ENCODE data around the gene MTG1. TPM values are rescaled to one million over a fixed set of nuclear protein-coding genes. Genes with fewer than 3 reads are reported as not detected.

The MTG1 gene
- total RNA-seq, 2 donors from 2014 or later = 38.9 to 58.8 TPM

DNA sequence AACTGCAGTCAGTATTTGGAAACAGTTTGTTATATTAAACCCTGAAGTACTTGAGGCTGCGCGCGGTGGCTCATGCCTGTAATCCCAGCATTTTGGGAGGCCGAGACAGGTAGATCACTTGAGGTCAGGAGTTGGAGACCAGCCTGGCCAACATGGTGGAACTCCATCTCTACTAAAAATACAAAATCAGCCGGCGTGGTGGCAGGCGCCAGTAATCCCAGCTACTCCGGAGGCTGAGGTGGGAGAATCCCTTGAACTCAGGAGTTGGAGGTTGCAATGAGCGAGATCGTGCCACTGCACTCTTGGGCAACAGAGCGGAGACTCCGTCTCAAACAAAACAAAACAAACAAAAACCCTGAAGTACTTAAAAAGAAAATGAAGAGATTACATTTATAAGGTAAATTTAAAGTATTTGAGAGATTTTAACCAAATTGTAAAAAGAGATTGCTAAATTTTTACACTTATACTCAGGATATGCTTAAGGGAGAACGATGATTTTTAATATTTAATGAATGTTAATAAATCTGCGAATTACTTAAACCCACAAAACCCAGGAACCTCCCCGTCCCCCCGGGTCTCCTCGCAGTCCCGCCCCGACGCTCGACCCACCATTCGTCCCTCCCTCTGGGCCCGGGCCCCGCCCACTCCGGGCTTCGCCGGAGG lies 425 bp upstream of the MTG1 start:
- peaks cover 31% of the 10 kb centered on the region for H3K4me1 Mint-ChIP-seq
- ATAC-seq (replicated peaks) = no peak

DNA sequence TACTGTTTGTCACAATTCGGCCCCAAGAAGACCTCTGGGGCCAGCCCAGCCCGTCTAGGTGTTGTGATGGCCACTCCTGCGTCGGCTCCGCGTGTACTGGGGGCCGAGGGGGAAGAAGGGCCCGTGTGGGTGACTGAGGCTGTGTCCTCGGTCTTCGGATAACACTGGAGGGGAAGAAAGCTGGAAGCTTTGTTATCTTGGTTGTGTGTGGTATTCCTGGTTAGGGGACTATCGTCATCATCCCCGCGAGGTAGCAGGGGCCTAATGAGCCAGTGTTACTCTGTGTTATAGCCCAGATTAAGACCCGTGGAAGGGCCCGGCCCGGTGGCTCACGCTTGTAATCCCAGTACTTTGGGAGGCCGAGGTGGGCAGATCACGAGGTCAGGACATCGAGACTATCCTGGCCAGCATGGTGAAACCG lies 854 bp downstream of the MTG1 start:
- H3K27me3 Mint-ChIP-seq = no peaks in the 10 kb centered on the region
- no peak for ATAC-seq (replicated peaks)
- H3K36me3 Mint-ChIP-seq (ENCODE audit: low read depth) = peaks cover 46% of the 10 kb centered on the region
- H3K4me1 Mint-ChIP-seq = peaks cover 23% of the 10 kb centered on the region
- peak overlapping the region; percentile 96 for H3K4me3 Mint-ChIP-seq
- no peaks in the 10 kb centered on the region for H3K9me3 Mint-ChIP-seq
- H3K27ac Mint-ChIP-seq = peak overlapping the region; percentile 95

More for the DNA sequence above, 425 bp upstream of the MTG1 start:
- H3K36me3 Mint-ChIP-seq (ENCODE audit: low read depth) = peaks cover 33% of the 10 kb centered on the region
- H3K4me3 Mint-ChIP-seq = peak overlapping the region; percentile 96
- peak overlapping the region; percentile 84 for H3K27ac Mint-ChIP-seq
- H3K27me3 Mint-ChIP-seq = no peaks in the 10 kb centered on the region
- H3K9me3 Mint-ChIP-seq = no peaks in the 10 kb centered on the region

DNA sequence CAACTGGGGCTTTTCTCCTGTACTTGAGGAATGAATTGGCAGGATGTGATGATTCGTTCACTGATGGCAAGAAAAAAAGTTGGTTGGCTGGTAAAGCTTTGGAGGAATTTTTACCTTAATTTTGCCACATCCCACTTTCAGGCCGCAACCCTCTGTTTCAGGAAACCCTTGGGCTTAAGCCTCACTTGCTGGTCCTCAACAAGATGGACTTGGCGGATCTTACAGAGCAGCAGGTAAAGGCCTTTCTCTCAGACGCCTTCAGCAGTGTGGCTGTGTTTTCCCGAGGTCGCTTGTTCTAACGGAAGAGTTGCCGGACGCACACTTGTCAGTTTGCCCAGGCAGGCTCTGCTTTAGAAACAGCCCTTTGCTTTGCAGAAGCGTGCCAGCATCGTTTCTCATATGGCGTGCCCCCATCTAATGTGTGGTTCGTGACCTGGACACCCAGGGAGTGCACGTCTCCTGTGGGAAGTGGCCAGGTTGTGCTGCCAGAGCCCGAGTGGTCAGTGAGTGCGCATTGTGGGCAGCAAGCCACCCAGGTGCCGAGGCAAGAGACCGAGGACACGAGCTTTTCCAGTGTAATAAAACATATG lies 2.2 kb downstream of the MTG1 start:
- Mint-ChIP-seq H3K4me3 (peak overlapping the region; percentile 96), H3K27ac (no peak overlapping the region), H3K9me3 (no peaks in the 10 kb centered on the region), H3K27me3 (no peaks in the 10 kb centered on the region), H3K36me3 (ENCODE audit: low read depth) (peaks cover 59% of the 10 kb centered on the region), H3K4me1 (peaks cover 12% of the 10 kb centered on the region)
- no peak for ATAC-seq (replicated peaks)

DNA sequence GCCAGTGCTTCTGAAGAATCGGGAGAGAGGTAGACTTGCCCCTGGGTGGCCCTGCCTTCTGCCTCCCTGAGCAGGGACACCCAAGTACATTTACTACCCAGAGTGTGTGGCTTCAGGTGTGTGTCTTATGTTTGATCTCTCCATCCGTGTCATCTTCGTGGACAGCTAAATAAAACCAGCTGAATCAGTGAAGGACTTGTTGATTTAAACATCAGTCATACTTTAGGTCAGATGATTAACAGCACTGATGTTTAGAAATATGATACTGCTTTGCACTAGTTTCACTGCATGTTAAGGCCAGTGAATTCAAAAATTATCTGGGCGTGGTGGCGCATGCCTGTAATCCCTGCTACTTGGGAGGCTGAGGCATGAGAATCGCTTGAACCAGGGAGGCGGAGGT lies 4.0 kb downstream of the MTG1 start:
- Mint-ChIP-seq H3K4me3 (no peak overlapping the region), H3K27ac (no peak overlapping the region), H3K36me3 (ENCODE audit: low read depth) (peaks cover 77% of the 10 kb centered on the region), H3K27me3 (no peaks in the 10 kb centered on the region), H3K9me3 (no peaks in the 10 kb centered on the region), H3K4me1 (peaks cover 7% of the 10 kb centered on the region)
- ATAC-seq (replicated peaks) = no peak

DNA sequence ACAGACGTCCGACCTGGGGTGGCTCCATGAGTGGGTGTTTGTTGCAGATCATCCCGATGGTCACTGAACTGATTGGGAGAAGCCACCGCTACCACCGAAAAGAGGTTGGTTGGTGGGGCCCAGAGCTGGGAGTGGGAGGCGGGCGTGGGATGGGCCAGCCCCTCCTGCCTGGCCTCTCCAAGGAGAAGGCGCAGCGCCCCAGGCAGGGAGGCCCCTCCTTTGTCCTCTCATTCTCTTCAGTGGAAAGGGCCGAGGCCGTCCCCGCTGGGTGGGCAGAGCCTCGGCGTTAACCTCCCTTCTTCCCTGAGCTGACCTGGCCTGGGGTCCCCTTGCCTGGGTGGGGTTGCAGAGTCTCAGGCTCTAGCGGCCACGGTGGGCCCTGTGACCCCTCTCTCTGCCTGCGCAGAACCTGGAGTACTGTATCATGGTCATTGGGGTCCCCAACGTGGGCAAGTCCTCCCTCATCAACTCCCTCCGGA lies 5.2 kb downstream of the MTG1 start:
- Mint-ChIP-seq H3K27me3 (no peaks in the 10 kb centered on the region), H3K4me1 (peaks cover 7% of the 10 kb centered on the region), H3K9me3 (no peaks in the 10 kb centered on the region), H3K4me3 (no peak overlapping the region), H3K36me3 (ENCODE audit: low read depth) (peaks cover 89% of the 10 kb centered on the region), H3K27ac (no peak overlapping the region)
- ATAC-seq (replicated peaks) = no peak

DNA sequence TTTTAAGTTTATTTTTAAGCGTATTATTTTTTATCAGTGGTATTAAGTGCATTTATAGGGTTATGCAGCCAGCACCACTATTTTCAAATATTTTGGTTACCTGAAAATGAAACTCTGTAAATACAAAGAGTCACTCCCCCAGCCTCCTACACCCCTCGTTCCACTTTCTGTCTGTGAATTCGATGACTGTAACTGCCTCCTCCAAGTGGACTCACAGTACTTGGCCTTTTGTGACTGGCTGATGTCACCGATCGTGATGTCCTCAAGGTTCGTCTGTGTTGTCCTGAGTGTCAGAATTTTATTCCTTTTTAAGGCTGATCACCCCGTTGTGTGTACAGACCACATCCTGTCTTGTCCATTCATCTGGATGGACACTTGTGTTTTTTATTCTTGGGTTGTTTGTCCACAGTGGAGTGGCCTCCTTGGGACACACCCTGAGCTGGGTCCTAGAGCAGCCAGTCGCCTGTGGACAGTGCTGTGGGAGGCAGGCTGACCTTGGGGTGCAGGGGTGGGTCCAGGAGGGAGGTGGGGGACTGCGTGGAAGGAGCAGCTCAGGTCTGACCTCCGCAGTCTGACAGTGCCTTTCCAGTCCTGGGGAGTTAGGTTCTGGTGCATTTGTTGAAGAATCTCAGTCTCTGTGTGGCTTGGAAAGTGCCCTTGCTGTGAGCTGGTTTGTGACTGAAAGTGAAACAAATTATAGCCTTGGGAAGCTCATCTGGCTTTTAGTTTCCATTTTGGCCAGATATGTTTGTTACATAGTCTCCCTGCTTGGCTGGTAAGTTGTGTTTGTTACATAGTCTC lies 6.9 kb downstream of the MTG1 start:
- Mint-ChIP-seq H3K9me3 (no peaks in the 10 kb centered on the region), H3K27ac (peak overlapping the region; percentile 29), H3K4me1 (peaks cover 12% of the 10 kb centered on the region), H3K27me3 (no peaks in the 10 kb centered on the region), H3K4me3 (peak overlapping the region; percentile 55), H3K36me3 (ENCODE audit: low read depth) (peaks cover 99% of the 10 kb centered on the region)
- ATAC-seq (replicated peaks) = peak; percentile 78

DNA sequence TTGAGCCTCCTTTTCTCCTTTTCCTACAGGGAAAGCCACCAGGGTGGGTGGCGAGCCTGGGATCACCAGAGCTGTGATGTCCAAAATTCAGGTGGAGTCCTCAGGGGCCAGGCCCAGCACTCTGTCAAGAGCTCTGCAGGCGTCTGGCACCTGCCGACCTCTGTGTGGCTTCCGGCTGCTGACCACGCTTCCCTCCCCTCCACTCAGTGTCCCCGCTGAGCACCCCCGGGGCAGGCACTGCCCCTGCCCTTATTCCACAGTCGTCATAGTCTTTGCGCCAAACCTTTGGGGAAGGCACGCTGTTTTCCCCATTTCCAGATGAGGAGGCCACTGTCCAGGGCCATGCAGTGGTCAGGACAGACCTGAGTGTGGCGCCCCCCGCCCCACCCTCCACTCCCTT lies 7.5 kb downstream of the MTG1 start:
- peak overlapping the region; percentile 55 for H3K4me3 Mint-ChIP-seq
- H3K4me1 Mint-ChIP-seq = peaks cover 16% of the 10 kb centered on the region
- H3K36me3 Mint-ChIP-seq (ENCODE audit: low read depth) = peaks cover 97% of the 10 kb centered on the region
- H3K9me3 Mint-ChIP-seq = no peaks in the 10 kb centered on the region
- no peak for ATAC-seq (replicated peaks)
- H3K27ac Mint-ChIP-seq = peak overlapping the region; percentile 29
- H3K27me3 Mint-ChIP-seq = no peaks in the 10 kb centered on the region

DNA sequence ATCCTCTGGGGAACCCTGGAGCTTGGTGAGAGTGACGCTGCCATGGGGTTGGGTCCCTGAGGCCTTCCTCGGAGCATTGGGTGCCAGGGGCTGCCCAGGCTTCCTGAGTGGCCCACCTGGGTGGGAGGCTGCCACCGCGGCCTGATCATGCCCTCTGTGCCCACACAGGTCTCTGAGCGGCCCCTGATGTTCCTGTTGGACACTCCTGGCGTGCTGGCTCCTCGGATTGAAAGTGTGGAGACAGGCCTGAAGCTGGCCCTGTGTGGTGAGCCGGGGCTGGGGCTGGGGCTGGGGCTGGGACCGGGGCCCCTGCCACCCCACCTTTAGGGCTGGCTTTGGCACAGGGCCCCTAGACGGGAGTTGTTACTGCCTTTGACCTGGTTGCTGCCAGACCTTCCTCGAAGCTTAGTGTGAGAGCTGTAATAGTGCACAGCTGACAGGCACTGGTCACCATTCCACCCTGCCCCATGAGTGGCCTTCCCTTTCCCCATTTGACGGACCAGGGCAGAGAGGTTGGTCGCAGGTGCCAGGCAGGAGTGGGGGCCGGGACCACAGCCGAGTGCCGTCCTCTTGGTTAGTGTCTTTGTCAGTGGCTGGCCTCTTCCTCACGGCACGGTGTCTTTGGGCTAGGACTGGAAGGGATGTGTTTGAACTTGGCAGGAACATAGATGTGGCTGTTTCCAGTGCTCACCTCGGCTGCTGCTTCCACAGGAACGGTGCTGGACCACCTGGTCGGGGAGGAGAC lies 8.2 kb downstream of the MTG1 start:
- H3K27ac Mint-ChIP-seq = peak overlapping the region; percentile 52
- no peak for ATAC-seq (replicated peaks)
- peaks cover 97% of the 10 kb centered on the region for H3K36me3 Mint-ChIP-seq (ENCODE audit: low read depth)
- no peaks in the 10 kb centered on the region for H3K27me3 Mint-ChIP-seq
- H3K4me1 Mint-ChIP-seq = peaks cover 19% of the 10 kb centered on the region
- no peak overlapping the region for H3K4me3 Mint-ChIP-seq
- no peaks in the 10 kb centered on the region for H3K9me3 Mint-ChIP-seq

DNA sequence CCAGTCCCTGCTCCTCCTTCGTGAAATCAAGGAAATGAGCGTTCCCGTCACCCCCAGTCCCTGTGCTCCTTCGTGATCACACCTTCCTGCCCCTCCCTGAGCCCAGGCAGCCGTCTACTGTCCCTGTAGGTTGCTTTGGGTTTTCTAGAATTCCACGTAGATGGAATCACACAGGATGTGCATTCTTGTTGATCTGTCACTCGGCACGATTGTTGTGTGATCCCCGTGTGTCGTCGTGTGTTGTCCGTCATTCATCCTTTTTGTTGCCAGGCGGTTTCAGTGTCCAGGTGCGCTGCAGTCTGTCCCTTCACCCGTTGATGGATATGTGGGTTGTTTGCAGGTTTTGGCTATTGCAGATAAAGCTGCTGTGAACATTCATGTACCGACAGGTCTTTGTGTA lies 9.4 kb downstream of the MTG1 start:
- Mint-ChIP-seq H3K27me3 (no peaks in the 10 kb centered on the region), H3K4me3 (no peak overlapping the region), H3K36me3 (ENCODE audit: low read depth) (peaks cover 97% of the 10 kb centered on the region), H3K9me3 (no peaks in the 10 kb centered on the region), H3K27ac (no peak overlapping the region), H3K4me1 (peaks cover 20% of the 10 kb centered on the region)
- no peak for ATAC-seq (replicated peaks)

DNA sequence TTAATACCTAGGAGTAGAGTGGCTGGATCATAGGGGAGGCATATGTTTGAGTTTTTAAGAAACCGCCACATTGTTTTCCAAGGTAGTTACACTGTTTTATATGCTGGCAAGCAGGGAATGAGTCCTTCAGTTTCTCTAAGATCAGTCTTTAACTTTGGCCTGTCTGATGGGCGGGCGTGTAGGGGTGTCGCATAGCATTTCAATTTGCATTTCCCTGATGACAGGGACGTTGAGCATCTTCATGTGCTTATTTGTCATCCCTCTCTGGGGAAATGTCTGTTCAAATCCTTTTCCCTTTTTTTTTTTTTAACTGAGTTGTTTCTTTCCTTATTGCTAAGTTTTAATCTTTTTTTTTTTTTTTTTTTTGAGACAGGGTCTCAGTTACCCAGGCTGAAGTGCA lies 9.8 kb downstream of the MTG1 start:
- H3K9me3 Mint-ChIP-seq = no peaks in the 10 kb centered on the region
- H3K4me1 Mint-ChIP-seq = peaks cover 25% of the 10 kb centered on the region
- no peak overlapping the region for H3K27ac Mint-ChIP-seq
- H3K27me3 Mint-ChIP-seq = no peaks in the 10 kb centered on the region
- H3K36me3 Mint-ChIP-seq (ENCODE audit: low read depth) = peaks cover 97% of the 10 kb centered on the region
- no peak for ATAC-seq (replicated peaks)
- no peak overlapping the region for H3K4me3 Mint-ChIP-seq

DNA sequence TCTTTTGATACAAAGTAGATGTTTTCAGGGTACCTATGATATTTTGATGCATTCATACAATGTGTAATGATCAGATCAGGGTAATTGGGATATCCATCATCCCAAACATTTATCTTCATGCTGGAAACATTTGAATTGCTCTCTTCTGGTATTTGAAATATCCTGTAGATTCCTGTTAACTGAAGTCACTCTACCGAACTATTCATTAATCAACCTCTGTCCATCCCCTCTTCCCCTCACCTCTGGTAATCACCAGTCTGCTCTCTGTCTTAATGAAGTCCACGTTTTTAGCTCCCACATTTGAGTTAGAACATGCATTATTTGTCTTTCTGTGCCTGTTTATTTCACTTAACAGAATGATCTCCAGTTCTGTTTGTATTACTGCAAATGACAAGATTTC lies 11.3 kb downstream of the MTG1 start:
- Mint-ChIP-seq H3K4me1 (peaks cover 29% of the 10 kb centered on the region), H3K27ac (peak overlapping the region; percentile 2)
- no peak for ATAC-seq (replicated peaks)

DNA sequence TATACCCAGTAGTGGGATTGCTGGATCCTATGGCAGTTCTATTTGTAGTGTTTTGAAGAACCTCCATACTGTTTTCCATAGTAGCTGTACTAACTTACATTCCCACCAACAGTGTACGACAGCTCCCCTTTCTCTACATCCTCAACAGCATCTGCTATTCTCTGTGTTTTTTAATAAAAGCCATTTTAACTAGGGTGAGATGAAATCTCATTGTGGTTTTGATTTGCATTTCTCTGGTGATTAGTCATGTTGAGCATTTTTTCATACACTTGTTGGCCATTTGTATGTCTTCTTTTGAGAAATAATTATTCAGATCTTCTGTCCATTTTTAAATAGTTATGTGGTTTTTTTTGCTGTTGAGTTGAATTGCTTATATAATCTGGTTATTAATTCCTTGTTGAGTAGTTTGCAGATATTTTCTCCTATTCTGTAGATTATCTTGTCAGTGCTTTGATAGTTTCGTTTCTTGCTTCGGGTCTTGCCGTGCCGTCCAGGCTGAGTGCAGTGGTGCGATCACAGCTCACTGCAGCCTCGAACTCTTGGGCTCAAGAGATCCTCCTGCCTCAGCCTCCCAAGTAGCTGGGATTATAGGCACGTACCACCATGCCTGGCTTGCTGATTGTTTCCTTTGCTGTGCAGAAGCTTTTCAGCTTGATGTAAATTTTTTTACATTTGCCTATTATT lies 12.0 kb downstream of the MTG1 start:
- peak; percentile 60 for ATAC-seq (replicated peaks)
- no peaks in the 10 kb centered on the region for H3K27me3 Mint-ChIP-seq
- peaks cover 97% of the 10 kb centered on the region for H3K36me3 Mint-ChIP-seq (ENCODE audit: low read depth)
- peak overlapping the region; percentile 2 for H3K27ac Mint-ChIP-seq
- peak overlapping the region; percentile 19 for H3K4me3 Mint-ChIP-seq
- H3K4me1 Mint-ChIP-seq = peaks cover 29% of the 10 kb centered on the region
- no peaks in the 10 kb centered on the region for H3K9me3 Mint-ChIP-seq

More for the DNA sequence above, 11.3 kb downstream of the MTG1 start:
- no peaks in the 10 kb centered on the region for H3K27me3 Mint-ChIP-seq
- H3K36me3 Mint-ChIP-seq (ENCODE audit: low read depth) = peaks cover 97% of the 10 kb centered on the region
- H3K4me3 Mint-ChIP-seq = peak overlapping the region; percentile 19
- H3K9me3 Mint-ChIP-seq = no peaks in the 10 kb centered on the region

DNA sequence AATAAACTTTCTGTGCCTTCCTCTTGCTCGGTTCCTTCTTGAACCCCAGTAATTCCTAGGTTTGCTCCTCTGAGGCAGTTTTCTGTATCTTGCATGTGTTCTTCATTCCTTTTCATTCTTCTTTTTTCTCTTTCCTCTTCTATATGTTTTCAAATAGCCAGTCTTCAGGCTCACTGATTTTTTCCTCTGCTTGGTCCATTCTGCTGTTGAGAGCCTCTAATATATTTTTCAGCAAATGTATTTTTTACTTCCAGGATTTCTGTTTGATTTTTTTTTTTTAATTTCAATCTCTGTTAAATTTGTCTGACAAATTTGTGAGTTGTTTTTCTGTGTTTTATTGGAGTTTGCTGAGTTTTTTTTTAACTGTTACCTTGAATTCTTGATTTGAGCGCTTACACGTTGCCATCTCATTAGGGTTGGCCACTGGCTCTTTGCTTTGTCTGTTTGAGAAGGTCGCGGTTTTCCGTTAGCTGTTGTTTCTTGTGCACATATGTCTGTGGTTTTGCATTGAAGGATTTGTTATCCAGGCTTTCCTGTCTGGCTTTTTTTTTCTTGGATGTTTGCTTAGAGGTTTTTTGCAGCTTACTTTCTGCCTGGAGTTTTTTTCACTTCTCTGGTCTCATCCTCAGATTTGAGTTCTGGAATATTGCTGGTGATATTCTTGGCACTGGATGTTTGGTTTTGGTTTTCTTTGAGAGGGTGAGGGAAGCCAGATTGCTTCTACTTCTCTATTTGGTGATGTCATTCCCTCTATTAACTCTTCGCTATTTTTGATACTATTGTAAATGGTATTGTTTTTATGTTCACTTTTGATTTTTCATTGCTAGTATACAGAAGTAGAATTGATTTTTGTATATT lies 17.8 kb downstream of the MTG1 start:
- peaks cover 6% of the 10 kb centered on the region for H3K9me3 Mint-ChIP-seq
- peaks cover 18% of the 10 kb centered on the region for H3K4me1 Mint-ChIP-seq
- no peaks in the 10 kb centered on the region for H3K27me3 Mint-ChIP-seq
- H3K4me3 Mint-ChIP-seq = no peak overlapping the region
- H3K36me3 Mint-ChIP-seq (ENCODE audit: low read depth) = peaks cover 96% of the 10 kb centered on the region
- no peak overlapping the region for H3K27ac Mint-ChIP-seq
- no peak for ATAC-seq (replicated peaks)
